DMS53 treated with DMSO at 0.1 percent for 48 hours (cell line): ENCODE measurements around the gene DNAH1.

Experiments
- DNase-seq: peaks from one replicate; lab custom pipeline; 2025; ENCODE audit not compliant: unreplicated experiment; lab: John Stamatoyannopoulos, UW

DNAH1 gene

GRCh38 chr3:52402101-52402521, 86.0 kb downstream of the DNAH1 start:
- DNase-seq: no peak

- DNase-seq: no peak
These were observed 86.7 kb downstream of the DNAH1 start for GRCh38 chr3:52402706-52403270.

- no peak for DNase-seq
These were observed 87.2 kb downstream of the DNAH1 start for GRCh38 chr3:52403271-52403841.

GRCh38 chr3:52403955-52404354, 87.8 kb downstream of the DNAH1 start:
- no peak for DNase-seq

- DNase-seq: no peak
These were observed 88.3 kb downstream of the DNAH1 start for GRCh38 chr3:52404391-52404790.

GRCh38 chr3:52405066-52405465, 88.9 kb downstream of the DNAH1 start:
- no peak for DNase-seq

- DNase-seq: no peak
These were observed 89.5 kb downstream of the DNAH1 start for GRCh38 chr3:52405601-52406110.

GRCh38 chr3:52406231-52406661, 90.1 kb downstream of the DNAH1 start:
- no peak for DNase-seq

GRCh38 chr3:52406791-52407510, 90.8 kb downstream of the DNAH1 start:
- no peak for DNase-seq

- no peak for DNase-seq
These were observed 91.7 kb downstream of the DNAH1 start for GRCh38 chr3:52407779-52408178.

- no peak for DNase-seq
These were observed 92.3 kb downstream of the DNAH1 start for GRCh38 chr3:52408466-52408865.

GRCh38 chr3:52415800-52416199, 99.7 kb downstream of the DNAH1 start:
- no peak for DNase-seq

- no peak for DNase-seq
These were observed 104.3 kb downstream of the DNAH1 start for GRCh38 chr3:52420388-52420787.

- DNase-seq: no peak
These were observed 106.5 kb downstream of the DNAH1 start for GRCh38 chr3:52422669-52423068.

- DNase-seq: no peak
These were observed 107.1 kb downstream of the DNAH1 start for GRCh38 chr3:52423173-52423572.

- DNase-seq: no peak
These were observed 112.3 kb downstream of the DNAH1 start for GRCh38 chr3:52428151-52429005.

GRCh38 chr3:52429031-52429430, 112.9 kb downstream of the DNAH1 start:
- no peak for DNase-seq

GRCh38 chr3:52429779-52430415, 113.8 kb downstream of the DNAH1 start:
- DNase-seq: no peak

- DNase-seq: no peak
These were observed 114.3 kb downstream of the DNAH1 start for GRCh38 chr3:52430416-52430810.

- DNase-seq: no peak
These were observed 115.5 kb downstream of the DNAH1 start for GRCh38 chr3:52431459-52432223.
